ENCODE measurements around the gene NR0B1. TPM values are rescaled to one million over a fixed set of nuclear protein-coding genes. Genes with fewer than 3 reads are reported as not detected.

Gene NR0B1
- total and polyA plus RNA-seq, 10 donors = not detected

DNA sequence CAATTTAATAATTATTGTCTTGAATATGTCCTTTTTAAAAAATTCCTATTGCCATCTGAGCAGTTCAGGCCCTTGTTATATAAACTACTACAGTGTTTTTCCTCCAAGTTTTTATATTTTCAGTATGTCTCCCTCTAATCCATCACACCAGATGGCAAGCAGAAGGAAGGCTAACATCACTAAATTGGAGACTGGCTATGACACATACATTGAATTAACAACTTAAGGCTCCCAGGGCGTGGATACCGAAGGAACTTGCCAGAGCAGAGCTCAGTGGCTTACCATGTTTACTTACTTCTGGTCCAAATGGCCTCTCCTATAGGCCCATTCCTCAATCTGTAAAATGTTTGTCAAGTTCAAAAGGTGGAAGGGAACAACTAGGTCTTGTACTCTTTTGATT, 49.3 kb downstream of the NR0B1 start:
- WGBS, 5 donors = 76 to 93% (median 87%) methylated on average over 2 of the region's 2 CpGs
- Histone ChIP-seq H3K9me3 (peaks cover 0 to 9% (median 0%) of the 10 kb centered on the region in 8 donors), H3K27me3 (replicated peaks in 1 of 7) (no peaks in the 10 kb centered on the region), H3K36me3 (no peaks in the 10 kb centered on the region), H3K4me1 (no peaks in the 10 kb centered on the region), H3K27ac (no peak overlapping the region), H3K4me3 (no peak overlapping the region)
- TF ChIP-seq POLR2AphosphoS5 (IDR thresholded peaks at IDR 0.05) (no peak), POLR2A (IDR thresholded peaks at IDR 0.05) (no peak), CTCF (IDR thresholded peaks at IDR 0.05 in 8 of 11, conservative IDR thresholded peaks at IDR 0.05 in 3 of 11) (no peak)
- intact Hi-C loops (cut with DNase I; ENCODE audit: low total_unique reads) = no loop called here
- no peak for DNase-seq

Other genes starting within 250 kb of the NR0B1 start
- gene MAGEB2, start 93.8 kb downstream of the NR0B1 start, total RNA-seq = not detected
- not detected for gene MAGEB2, start 93.8 kb downstream of the NR0B1 start, polyA plus RNA-seq
- gene MAGEB3, start 78.7 kb downstream of the NR0B1 start, total RNA-seq = not detected
- gene MAGEB3, start 78.7 kb downstream of the NR0B1 start, polyA plus RNA-seq = under 1 TPM in 1 of 3 donors, not detected in 2; 0.02 TPM
- not detected for gene MAGEB4, start 67.4 kb downstream of the NR0B1 start, total RNA-seq
- not detected for gene MAGEB4, start 67.4 kb downstream of the NR0B1 start, polyA plus RNA-seq
- not detected for gene MAGEB1, start 62.2 kb downstream of the NR0B1 start, total RNA-seq
- not detected for gene MAGEB1, start 62.2 kb downstream of the NR0B1 start, polyA plus RNA-seq